Stimulated activated effector memory CD8-positive, alpha-beta T cell treated with anti-CD3 and anti-CD28 coated beads, Interleukin-12 subunit alpha, Interleukin-12 subunit beta, amount 100 ng/mL, for 72 hours (primary cell): ENCODE data around the gene ZNF485.
"Not testable (repeated sequence)": the region's sequence is repeated elsewhere in the genome, so short reads cannot be mapped to it uniquely, and the experiment has no call there.

Experiments
- ATAC-seq: fragments of 150-1000 bp; cut with Tn5 transposase; 2 replicates; pipeline ENCODE4 v1.10.0; 2021
- DNase-seq, 2 donors: peaks; one replicate each; pipeline ENCODE4 v3.0.0; 2021 to 2022; ENCODE audit warnings: low spot score in 2 of 2
- H3K27ac Mint-ChIP-seq: one replicate; pipeline ENCODE4 v1.8.0; 2022; ENCODE audit warnings: mild to moderate bottlenecking, mixed read lengths
- H3K36me3 Mint-ChIP-seq: one replicate; pipeline ENCODE4 v1.8.0; 2022; ENCODE audit warnings: mild to moderate bottlenecking, mixed read lengths
- H3K4me1 Mint-ChIP-seq: one replicate; pipeline ENCODE4 v1.8.0; 2022; ENCODE audit warnings: mixed read lengths
- H3K4me3 Mint-ChIP-seq: one replicate; pipeline ENCODE4 v1.8.0; 2022; ENCODE audit warnings: mild to moderate bottlenecking, mixed read lengths
- H3K9me3 Mint-ChIP-seq: one replicate; pipeline ENCODE4 v1.8.0; 2022; ENCODE audit warnings: mixed read lengths

ZNF485 gene

DNA sequence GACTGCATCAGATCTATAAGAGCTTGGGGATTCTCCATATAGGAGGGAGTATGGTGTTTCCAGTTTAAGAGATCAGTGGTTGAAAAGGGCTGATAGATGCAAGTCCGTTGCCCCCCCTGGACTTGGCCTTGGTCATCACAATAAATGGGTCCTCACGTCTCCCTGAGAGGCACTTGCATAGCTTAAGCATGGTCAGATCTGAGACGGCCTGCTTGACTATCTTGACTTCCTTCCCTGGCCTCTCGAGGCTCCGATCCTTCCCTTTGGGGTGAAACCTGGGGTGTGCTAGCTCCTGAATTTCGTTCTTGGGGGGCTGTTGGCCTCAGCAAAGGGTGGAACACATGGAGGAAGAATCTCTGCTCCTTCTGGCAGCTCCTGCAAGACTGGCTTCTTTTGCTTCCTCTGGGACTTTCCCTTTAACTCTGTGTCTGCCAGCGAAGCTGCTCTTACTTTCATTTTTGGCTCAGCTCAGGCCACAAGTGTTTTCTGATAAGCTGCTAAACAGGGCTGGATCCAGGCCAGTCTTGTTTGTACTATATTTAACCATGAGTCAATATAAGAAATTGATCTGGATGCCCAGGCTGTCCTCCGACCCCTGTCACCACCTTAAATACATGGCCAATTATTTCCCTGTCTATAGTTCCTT is 11.2 kb upstream of the ZNF485 start:
- no peaks in the 10 kb centered on the region for H3K36me3 Mint-ChIP-seq
- no peak overlapping the region for H3K27ac Mint-ChIP-seq
- peaks cover 34% of the 10 kb centered on the region for H3K4me1 Mint-ChIP-seq
- DNase-seq (peak in 1 of 2 donors; percentile 59), ATAC-seq (peak; percentile 84)
- H3K9me3 Mint-ChIP-seq, result peaks cover 7% of the 10 kb centered on the region
- H3K4me3 Mint-ChIP-seq, result peak overlapping the region; percentile 35

DNA sequence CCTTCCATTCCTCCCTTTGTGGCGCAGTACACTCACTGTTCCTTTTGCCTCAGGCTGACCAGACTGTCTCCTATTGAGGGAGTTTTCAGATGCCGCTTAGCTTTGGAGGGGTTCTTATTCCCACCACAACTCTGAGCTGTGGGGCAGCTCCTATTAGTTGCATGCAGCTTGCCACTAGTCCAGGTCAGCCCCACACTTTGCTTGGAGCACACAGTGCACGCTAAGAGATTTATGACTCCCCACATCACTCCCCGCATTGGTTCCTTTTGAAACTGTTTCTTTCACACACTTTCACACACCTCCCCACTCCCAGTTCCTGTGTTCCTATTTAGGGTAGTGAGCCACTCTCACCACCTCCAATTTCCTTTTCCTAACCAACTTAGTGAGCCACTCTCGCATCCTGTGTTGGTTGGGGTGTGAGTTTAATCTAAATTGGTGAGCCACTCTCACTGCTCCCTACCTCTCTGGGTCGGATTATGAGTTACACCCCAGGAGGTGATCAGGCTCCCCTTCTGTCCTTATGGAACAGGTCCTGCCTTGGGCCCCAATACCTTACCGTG is 10.4 kb upstream of the ZNF485 start:
- Mint-ChIP-seq H3K9me3 (peaks cover 7% of the 10 kb centered on the region), H3K27ac (no peak overlapping the region), H3K36me3 (no peaks in the 10 kb centered on the region), H3K4me1 (peaks cover 34% of the 10 kb centered on the region), H3K4me3 (peak overlapping the region; percentile 35)
- DNase-seq (peak in 1 of 2 donors; percentile 57), ATAC-seq (peak; percentile 84)

DNA sequence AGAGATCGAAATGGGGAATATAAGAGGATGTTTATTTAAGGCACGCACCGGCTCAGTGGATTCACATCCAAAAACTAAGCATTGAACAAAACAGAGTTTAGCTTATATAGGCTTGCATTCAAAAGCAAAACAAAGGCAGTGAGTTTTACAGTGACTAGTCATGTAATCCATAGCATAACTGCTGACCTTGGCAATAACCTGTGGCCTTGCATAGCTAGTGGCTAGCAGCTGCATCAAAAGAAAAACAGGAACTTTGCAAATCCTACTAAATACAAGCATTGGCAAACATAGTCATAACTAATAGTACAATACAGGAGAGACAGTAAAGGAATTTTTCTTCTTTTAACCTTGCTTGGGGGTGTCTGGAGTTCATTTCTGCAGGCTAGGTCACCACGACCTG is 9.7 kb upstream of the ZNF485 start:
- Mint-ChIP-seq H3K4me3 (no peak overlapping the region), H3K36me3 (no peaks in the 10 kb centered on the region), H3K27ac (no peak overlapping the region), H3K9me3 (peaks cover 7% of the 10 kb centered on the region), H3K4me1 (peaks cover 34% of the 10 kb centered on the region)
- no peak for ATAC-seq
- DNase-seq, result no peak

DNA sequence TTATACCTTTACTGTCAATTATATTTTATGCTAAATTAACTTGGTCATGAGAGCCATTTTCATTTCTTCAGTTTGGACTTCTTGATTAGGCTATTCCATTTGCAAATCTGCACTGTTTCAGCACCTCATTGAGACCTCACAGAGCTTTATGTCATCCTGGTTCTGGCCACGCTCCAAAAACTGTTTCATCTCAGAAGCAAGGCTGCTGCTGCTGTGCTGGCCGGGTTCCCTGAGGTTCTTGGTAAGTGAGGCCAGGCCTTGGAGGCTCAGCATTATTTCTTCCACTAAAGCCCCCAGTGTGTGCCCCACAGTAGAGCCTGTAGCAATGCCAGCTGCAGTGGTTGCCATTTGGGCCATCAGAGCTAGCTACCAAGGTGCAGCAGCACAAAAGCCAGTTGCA is 7.8 kb upstream of the ZNF485 start:
- ATAC-seq (no peak), DNase-seq (no peak)
- H3K9me3 Mint-ChIP-seq, result peaks cover 3% of the 10 kb centered on the region
- H3K36me3 Mint-ChIP-seq, result no peaks in the 10 kb centered on the region
- H3K27ac Mint-ChIP-seq, result no peak overlapping the region
- peaks cover 34% of the 10 kb centered on the region for H3K4me1 Mint-ChIP-seq
- H3K4me3 Mint-ChIP-seq, result no peak overlapping the region

- Mint-ChIP-seq H3K9me3 (no peaks in the 10 kb centered on the region), H3K27ac (no peak overlapping the region), H3K4me1 (peaks cover 29% of the 10 kb centered on the region), H3K4me3 (no peak overlapping the region), H3K36me3 (no peaks in the 10 kb centered on the region)
- DNase-seq (no peak), ATAC-seq (no peak)
These were observed 6.9 kb upstream of the ZNF485 start for GRCh38 chr10:43599333-43599732.

DNA sequence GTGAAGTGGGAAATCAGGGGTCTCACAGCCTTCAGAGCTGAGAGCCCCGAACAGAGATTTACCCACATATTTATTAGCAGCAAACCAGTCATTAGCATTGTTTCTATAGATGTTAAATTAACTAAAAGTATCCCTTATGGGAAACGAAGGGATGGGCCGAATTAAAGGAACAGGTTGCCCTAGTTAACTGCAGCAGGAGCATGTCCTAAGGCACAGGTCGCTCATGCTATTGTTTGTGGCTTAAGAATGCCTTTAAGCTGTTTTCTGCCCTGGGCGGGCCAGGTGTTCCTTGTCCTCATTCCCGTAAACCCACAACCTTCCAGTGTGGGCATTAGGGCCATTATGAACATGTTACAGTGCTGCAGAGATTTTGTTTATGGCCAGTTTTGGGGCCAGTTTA is 4.7 kb upstream of the ZNF485 start:
- H3K4me1 Mint-ChIP-seq, result peaks cover 14% of the 10 kb centered on the region
- DNase-seq, ATAC-seq, H3K4me3 Mint-ChIP-seq, H3K27ac Mint-ChIP-seq, H3K36me3 Mint-ChIP-seq, H3K9me3 Mint-ChIP-seq: not testable (repeated sequence)

DNA sequence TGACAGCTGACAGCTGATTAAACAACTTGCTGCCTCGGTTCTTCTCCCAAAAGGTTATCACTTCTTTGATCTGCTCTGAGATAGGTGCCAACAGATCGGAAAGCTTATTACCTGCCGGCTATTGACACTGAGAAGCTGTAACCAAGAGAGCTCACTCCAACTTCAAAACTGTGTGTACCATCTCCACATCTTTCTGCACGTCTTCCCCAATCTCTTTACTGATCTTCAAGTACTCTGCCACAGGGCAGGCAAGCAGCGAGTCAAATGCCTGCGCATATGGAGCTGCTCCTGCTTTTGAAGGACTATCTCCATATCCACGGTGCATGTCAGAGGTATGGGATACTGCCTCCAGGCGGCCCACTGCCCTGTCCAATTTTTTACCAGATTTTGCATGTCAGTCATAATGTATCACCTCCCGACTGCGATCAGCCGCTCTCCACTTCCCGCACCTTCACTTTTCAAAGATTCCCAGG is 352 bp upstream of the ZNF485 start:
- Mint-ChIP-seq H3K27ac (peak overlapping the region; percentile 88), H3K4me1 (peaks cover 34% of the 10 kb centered on the region), H3K4me3 (peak overlapping the region; percentile 73), H3K9me3 (peaks cover 4% of the 10 kb centered on the region), H3K36me3 (peaks cover 22% of the 10 kb centered on the region)
- DNase-seq (no peak), ATAC-seq (no peak)

DNA sequence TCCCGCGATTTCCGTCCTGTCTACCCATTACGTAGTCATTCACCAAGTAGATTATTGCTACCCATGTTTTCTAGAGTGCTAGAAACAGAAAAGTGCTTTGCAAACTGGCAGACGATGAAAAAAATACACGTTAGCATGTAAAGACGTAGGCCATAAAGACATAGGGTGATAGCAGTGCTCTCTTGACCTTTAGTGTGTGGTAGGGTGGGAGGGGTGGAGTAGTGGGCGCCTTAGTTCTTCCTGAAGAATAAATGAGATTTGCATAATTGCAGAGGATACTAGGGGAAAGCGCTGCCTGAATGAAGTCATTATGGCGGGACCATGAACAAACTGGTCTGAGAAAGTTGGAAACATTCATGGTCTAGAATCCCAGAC is 948 bp downstream of the ZNF485 start:
- ATAC-seq, result no peak
- DNase-seq, result no peak
- Mint-ChIP-seq H3K9me3 (peaks cover 4% of the 10 kb centered on the region), H3K4me1 (peaks cover 34% of the 10 kb centered on the region), H3K4me3 (peak overlapping the region; percentile 73), H3K27ac (peak overlapping the region; percentile 88), H3K36me3 (peaks cover 28% of the 10 kb centered on the region)

DNA sequence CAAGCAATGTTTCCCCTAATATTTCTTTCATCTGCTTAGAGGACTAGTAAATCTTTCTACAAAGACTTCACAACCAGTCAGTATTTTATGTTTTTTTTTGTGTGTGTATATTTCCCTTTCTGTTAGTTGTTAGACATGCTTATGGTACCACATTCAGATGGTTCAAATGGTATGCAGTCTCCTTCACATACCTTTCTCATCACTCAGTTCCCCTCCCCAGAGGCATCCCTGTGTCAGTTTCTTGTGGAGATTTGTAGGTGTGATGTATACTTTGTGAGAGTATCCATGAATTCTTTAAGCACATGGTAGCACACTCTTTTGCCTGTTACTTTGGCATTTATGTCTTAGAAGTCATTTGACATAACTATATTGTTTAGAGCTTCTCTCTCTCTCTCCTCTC is 4.4 kb downstream of the ZNF485 start:
- peaks cover 34% of the 10 kb centered on the region for H3K4me1 Mint-ChIP-seq
- H3K27ac Mint-ChIP-seq, result no peak overlapping the region
- H3K9me3 Mint-ChIP-seq, result peaks cover 10% of the 10 kb centered on the region
- H3K36me3 Mint-ChIP-seq, result peaks cover 61% of the 10 kb centered on the region
- no peak for ATAC-seq
- DNase-seq, result no peak
- H3K4me3 Mint-ChIP-seq, result no peak overlapping the region

- Mint-ChIP-seq H3K4me3 (no peak overlapping the region), H3K4me1 (no peaks in the 10 kb centered on the region), H3K27ac (no peak overlapping the region), H3K9me3 (peaks cover 27% of the 10 kb centered on the region), H3K36me3 (peaks cover 49% of the 10 kb centered on the region)
- DNase-seq, result no peak
- ATAC-seq, result no peak
These were observed 10.6 kb downstream of the ZNF485 start for GRCh38 chr10:43616697-43617370.

- peaks cover 12% of the 10 kb centered on the region for H3K4me1 Mint-ChIP-seq
- H3K9me3 Mint-ChIP-seq, result peaks cover 30% of the 10 kb centered on the region
- no peak overlapping the region for H3K27ac Mint-ChIP-seq
- ATAC-seq, result no peak
- DNase-seq, result no peak
- H3K4me3 Mint-ChIP-seq, result no peak overlapping the region
- H3K36me3 Mint-ChIP-seq, result peaks cover 24% of the 10 kb centered on the region
These were observed 13.1 kb downstream of the ZNF485 start for GRCh38 chr10:43619368-43619767.

DNA sequence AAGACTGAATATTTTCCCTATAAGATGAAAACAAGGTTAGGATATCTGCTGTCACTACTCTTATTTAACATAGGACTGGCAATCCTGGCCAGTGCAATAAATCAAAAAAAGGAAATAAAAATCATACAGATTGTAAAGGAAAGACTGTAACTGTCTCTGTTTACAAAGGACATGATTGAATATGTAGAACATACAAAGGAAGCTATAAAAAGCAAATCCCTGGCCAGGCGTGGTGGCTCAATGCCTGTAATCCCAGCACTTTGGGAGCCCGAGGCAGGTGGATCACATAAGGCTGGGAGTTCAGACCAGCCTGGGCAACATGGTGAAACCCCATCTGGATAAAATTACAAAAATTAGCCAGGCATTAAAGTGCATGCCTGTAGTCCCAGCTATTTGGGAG is 15.8 kb downstream of the ZNF485 start:
- H3K4me1 Mint-ChIP-seq, result peaks cover 12% of the 10 kb centered on the region
- no peak for ATAC-seq
- H3K27ac Mint-ChIP-seq, result no peak overlapping the region
- no peak for DNase-seq
- H3K4me3 Mint-ChIP-seq, result no peak overlapping the region
- H3K36me3 Mint-ChIP-seq, result no peaks in the 10 kb centered on the region
- peaks cover 13% of the 10 kb centered on the region for H3K9me3 Mint-ChIP-seq

- H3K27ac Mint-ChIP-seq, result no peak overlapping the region
- no peak for ATAC-seq
- no peak overlapping the region for H3K4me3 Mint-ChIP-seq
- H3K4me1 Mint-ChIP-seq, result peaks cover 12% of the 10 kb centered on the region
- no peaks in the 10 kb centered on the region for H3K36me3 Mint-ChIP-seq
- H3K9me3 Mint-ChIP-seq, result peaks cover 13% of the 10 kb centered on the region
- no peak for DNase-seq
These were observed 17.1 kb downstream of the ZNF485 start for GRCh38 chr10:43623351-43623750.

DNA sequence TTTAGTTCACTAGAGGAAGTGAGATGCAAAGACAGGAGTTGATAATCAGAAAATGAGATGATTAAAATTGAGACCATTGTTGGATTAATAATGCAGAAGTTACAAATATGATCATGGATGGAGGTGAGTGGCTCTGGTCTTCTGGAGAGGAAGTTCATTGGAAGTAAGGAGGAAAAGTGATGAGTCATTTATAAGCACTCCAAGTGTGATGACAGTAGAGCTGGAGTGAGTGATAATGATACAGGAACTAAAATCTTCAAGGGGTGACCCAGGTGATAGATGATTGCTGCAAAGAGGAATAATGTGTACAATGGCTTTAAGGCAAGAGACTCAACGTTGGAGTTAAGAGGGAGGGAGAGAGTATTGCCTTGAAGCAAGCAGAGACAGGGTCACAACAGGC is 21.7 kb downstream of the ZNF485 start:
- Mint-ChIP-seq H3K27ac (no peak overlapping the region), H3K9me3 (peaks cover 6% of the 10 kb centered on the region), H3K4me1 (peaks cover 6% of the 10 kb centered on the region), H3K36me3 (no peaks in the 10 kb centered on the region), H3K4me3 (no peak overlapping the region)
- DNase-seq, result no peak
- ATAC-seq, result no peak

DNA sequence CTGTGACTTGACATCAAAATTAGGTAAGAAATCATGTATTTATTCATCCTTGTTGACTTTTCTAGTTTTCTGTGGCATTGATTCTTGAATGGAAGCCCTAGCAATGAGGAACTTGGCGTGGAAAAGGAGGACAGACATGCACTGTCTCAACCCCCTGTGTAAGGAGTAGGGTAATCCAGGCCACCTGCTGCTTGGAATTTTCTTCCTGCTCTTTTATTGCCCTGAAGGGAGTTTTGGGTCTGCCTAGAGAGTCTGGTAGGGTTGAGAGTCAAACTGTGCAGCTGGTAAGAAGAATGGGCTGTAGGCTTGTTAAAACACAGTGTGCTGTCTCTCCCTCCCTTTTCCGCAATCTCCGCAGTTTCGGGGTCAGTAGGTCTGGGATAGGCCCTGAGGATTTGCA is 22.7 kb downstream of the ZNF485 start:
- H3K4me3 Mint-ChIP-seq, result no peak overlapping the region
- H3K36me3 Mint-ChIP-seq, result no peaks in the 10 kb centered on the region
- no peak for DNase-seq
- no peaks in the 10 kb centered on the region for H3K4me1 Mint-ChIP-seq
- peaks cover 5% of the 10 kb centered on the region for H3K9me3 Mint-ChIP-seq
- H3K27ac Mint-ChIP-seq, result no peak overlapping the region
- ATAC-seq, result no peak

DNA sequence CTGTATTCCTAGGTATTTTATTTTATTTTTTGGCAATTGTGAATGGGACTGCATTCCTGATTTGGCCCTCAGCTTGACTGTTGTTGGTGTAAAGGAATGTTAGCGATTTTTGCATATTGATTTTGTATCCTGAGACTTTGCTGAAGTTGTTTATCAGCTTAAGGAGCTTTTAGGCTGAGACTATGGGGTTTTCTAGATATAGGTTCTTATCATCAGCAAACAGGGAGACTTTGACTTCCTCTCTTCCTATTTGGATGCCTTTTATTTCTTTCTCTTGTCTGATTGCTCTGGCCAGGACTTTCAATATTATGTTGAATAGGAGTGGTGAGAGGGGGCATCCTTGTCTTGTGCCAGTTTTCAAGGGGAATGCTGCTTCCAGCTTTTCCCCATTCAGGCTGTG is 29.6 kb downstream of the ZNF485 start:
- H3K27ac Mint-ChIP-seq, H3K36me3 Mint-ChIP-seq, H3K4me1 Mint-ChIP-seq, H3K4me3 Mint-ChIP-seq, DNase-seq, ATAC-seq: not testable (repeated sequence)
- peaks cover 29% of the 10 kb centered on the region for H3K9me3 Mint-ChIP-seq
